Endothelial cell (in vitro differentiated cells): Measurements from ENCODE around the gene KAZN. TPM values are rescaled to one million over a fixed set of nuclear protein-coding genes. Genes with fewer than 3 reads are reported as not detected.

Source experiments
- DNase-seq: peaks from one replicate; pipeline ENCODE4 v3.0.0; 2021; ENCODE audit warnings: low spot score
- H3K27ac Mint-ChIP-seq: one replicate; pipeline ENCODE4 v1.8.0; 2021; ENCODE audit warnings: mixed read lengths, inconsistent platforms; ENCODE audit not compliant: unreplicated experiment
- H3K27me3 Mint-ChIP-seq: one replicate; pipeline ENCODE4 v1.8.0; 2021; ENCODE audit warnings: mild to moderate bottlenecking, moderate library complexity, mixed read lengths, inconsistent platforms; ENCODE audit not compliant: unreplicated experiment
- H3K36me3 Mint-ChIP-seq: one replicate; pipeline ENCODE4 v1.8.0; 2021; ENCODE audit warnings: mild to moderate bottlenecking, low read depth, mixed read lengths, inconsistent platforms; ENCODE audit not compliant: unreplicated experiment
- H3K4me1 Mint-ChIP-seq: one replicate; pipeline ENCODE4 v1.8.0; 2021; ENCODE audit warnings: mild to moderate bottlenecking, mixed read lengths, inconsistent platforms; ENCODE audit not compliant: unreplicated experiment
- H3K4me3 Mint-ChIP-seq: one replicate; pipeline ENCODE4 v1.8.0; 2021; ENCODE audit warnings: mild to moderate bottlenecking, mixed read lengths, inconsistent platforms; ENCODE audit not compliant: unreplicated experiment
- H3K9me3 Mint-ChIP-seq: one replicate; pipeline ENCODE4 v1.8.0; 2021; ENCODE audit warnings: mixed read lengths, inconsistent platforms; ENCODE audit not compliant: unreplicated experiment
- CTCF ChIP-seq: fragments of 200-600 bp; sonication (generic); IDR thresholded peaks from one replicate; pipeline ENCODE4 v1.5.0; 2021; ENCODE audit warnings: antibody characterized with exemption; ENCODE audit not compliant: unreplicated experiment
- total RNA-seq: library from RNA; stranded (reverse); fragmentation: NEBNext Ultra II Directional; extraction: Animal tissue kit (Norgen Biotek cat#: 25700); gene quantifications from one replicate; pipeline ENCODE4 v1.2.1, GENCODE V29; 2021; ENCODE audit not compliant: unreplicated experiment

KAZN gene
- total RNA-seq, 1 donor from 2014 or later: 10.1 TPM

DNA sequence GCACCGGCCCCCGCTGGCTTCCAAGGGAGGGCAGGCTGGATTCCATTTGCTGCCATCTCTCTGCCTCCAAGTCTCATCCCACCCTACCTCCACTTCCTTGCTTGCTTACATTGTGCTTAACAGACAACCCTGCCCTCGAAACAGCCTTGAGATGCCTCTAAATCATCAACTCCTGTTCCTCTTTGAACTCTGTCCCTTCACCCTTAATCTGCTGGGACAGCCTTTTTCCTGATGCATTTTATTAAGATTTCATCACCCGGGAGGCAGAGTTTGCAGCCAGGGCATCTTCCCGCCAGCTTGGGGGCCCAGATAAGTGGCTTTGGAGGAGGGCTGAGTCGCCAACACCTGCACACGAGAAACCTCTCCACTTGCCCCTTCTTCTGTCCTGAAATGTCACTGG, 192.5 kb downstream of the KAZN start:
- Mint-ChIP-seq H3K4me3 (no peak overlapping the region), H3K36me3 (no peaks in the 10 kb centered on the region), H3K27ac (no peak overlapping the region), H3K9me3 (no peaks in the 10 kb centered on the region), H3K4me1 (peaks cover 2% of the 10 kb centered on the region), H3K27me3 (no peaks in the 10 kb centered on the region)
- no peak for DNase-seq
- TF ChIP-seq CTCF: no peak

DNA sequence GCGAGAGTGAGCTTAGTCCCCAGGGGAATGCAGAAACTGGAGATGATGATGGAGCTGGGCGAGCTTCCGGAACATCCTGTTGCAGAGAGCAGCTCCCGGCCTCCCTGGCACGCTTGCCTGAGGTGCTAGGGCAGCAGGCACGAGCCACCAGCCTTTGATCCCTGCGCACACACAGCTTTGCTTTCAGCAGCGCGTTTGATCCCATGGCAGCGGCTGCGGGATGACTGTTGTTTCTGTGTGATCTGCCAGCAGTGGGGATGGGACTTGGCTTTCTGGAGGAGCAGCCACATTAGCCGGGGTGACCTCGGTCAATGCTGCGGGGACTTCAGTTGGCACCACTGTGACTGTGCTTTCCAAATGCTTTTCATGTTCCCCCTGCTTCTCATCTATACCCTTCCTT, 193.2 kb downstream of the KAZN start:
- H3K27me3 Mint-ChIP-seq: peaks cover 2% of the 10 kb centered on the region
- no peaks in the 10 kb centered on the region for H3K36me3 Mint-ChIP-seq
- no peak overlapping the region for H3K4me3 Mint-ChIP-seq
- H3K4me1 Mint-ChIP-seq: peaks cover 2% of the 10 kb centered on the region
- no peak for TF ChIP-seq CTCF
- H3K9me3 Mint-ChIP-seq: no peaks in the 10 kb centered on the region
- no peak overlapping the region for H3K27ac Mint-ChIP-seq
- DNase-seq: no peak

GRCh38 chr1:14794136-14794768, 195.8 kb downstream of the KAZN start:
- H3K27me3 Mint-ChIP-seq: peaks cover 4% of the 10 kb centered on the region
- DNase-seq: no peak
- no peak for TF ChIP-seq CTCF
- no peaks in the 10 kb centered on the region for H3K36me3 Mint-ChIP-seq
- no peaks in the 10 kb centered on the region for H3K9me3 Mint-ChIP-seq
- H3K4me3 Mint-ChIP-seq: no peak overlapping the region
- H3K27ac Mint-ChIP-seq: no peak overlapping the region
- peaks cover 2% of the 10 kb centered on the region for H3K4me1 Mint-ChIP-seq

GRCh38 chr1:14794906-14795305, 196.4 kb downstream of the KAZN start:
- no peak overlapping the region for H3K4me3 Mint-ChIP-seq
- H3K36me3 Mint-ChIP-seq: no peaks in the 10 kb centered on the region
- no peaks in the 10 kb centered on the region for H3K9me3 Mint-ChIP-seq
- H3K27ac Mint-ChIP-seq: no peak overlapping the region
- H3K4me1 Mint-ChIP-seq: peaks cover 2% of the 10 kb centered on the region
- H3K27me3 Mint-ChIP-seq: peaks cover 4% of the 10 kb centered on the region
- no peak for TF ChIP-seq CTCF
- no peak for DNase-seq

- Mint-ChIP-seq H3K27ac (no peak overlapping the region), H3K27me3 (peaks cover 4% of the 10 kb centered on the region), H3K36me3 (no peaks in the 10 kb centered on the region), H3K4me3 (no peak overlapping the region), H3K9me3 (no peaks in the 10 kb centered on the region), H3K4me1 (peaks cover 2% of the 10 kb centered on the region)
- no peak for DNase-seq
- TF ChIP-seq CTCF: no peak
Measured at GRCh38 chr1:14795589-14795988, 197.1 kb downstream of the KAZN start.
